OCI-LY1 (cell line): ENCODE results near the gene PADI1.

Source experiments
- H2AFZ ChIP-seq: fragments of 200-600 bp; sonication (generic), shearing (Covaris generic); 2 replicates; pipeline ENCODE4 v1.6.0; 2014; ENCODE audit warnings: antibody characterized with exemption, mild to moderate bottlenecking, low read length
- H3F3A ChIP-seq: fragments of 200-600 bp; sonication (generic), shearing (Covaris generic); 2 replicates; pipeline ENCODE4 v1.6.0; 2014; ENCODE audit warnings: mild to moderate bottlenecking, antibody characterized with exemption, low read length, moderate library complexity; ENCODE audit not compliant: insufficient read depth
- H3K27ac ChIP-seq: fragments of 200-600 bp; sonication (generic); 2 replicates; pipeline ENCODE4 v1.5.1; 2014; ENCODE audit warnings: low read length, mixed run types, mild to moderate bottlenecking, low read depth; ENCODE audit not compliant: poor library complexity, severe bottlenecking
- H3K27me3 ChIP-seq: fragments of 200-600 bp; sonication (generic); 2 replicates; pipeline ENCODE4 v1.6.0; 2014; ENCODE audit warnings: antibody characterized with exemption, mild to moderate bottlenecking, low read length, moderate library complexity; ENCODE audit not compliant: insufficient read depth
- H3K36me3 ChIP-seq: fragments of 200-600 bp; sonication (generic); 2 replicates; pipeline ENCODE4 v1.6.1; 2014; ENCODE audit warnings: mild to moderate bottlenecking, antibody characterized with exemption, low read length, moderate library complexity, mixed read lengths; ENCODE audit not compliant: insufficient read depth
- H3K4me1 ChIP-seq: fragments of 200-600 bp; sonication (generic); 2 replicates; pipeline ENCODE4 v1.5.1; 2014; ENCODE audit warnings: mild to moderate bottlenecking, low read length, moderate library complexity; ENCODE audit not compliant: insufficient read depth, severe bottlenecking
- H3K4me2 ChIP-seq: fragments of 200-600 bp; sonication (generic), shearing (Covaris generic); 2 replicates; pipeline ENCODE4 v1.6.1; 2014; ENCODE audit warnings: low read length
- H3K4me3 ChIP-seq: fragments of 200-600 bp; sonication (generic); 2 replicates; pipeline ENCODE4 v1.5.1; 2014; ENCODE audit warnings: low read length, low read depth, mild to moderate bottlenecking, mixed read lengths; ENCODE audit not compliant: poor library complexity, severe bottlenecking
- H3K79me2 ChIP-seq: fragments of 200-600 bp; shearing (Covaris generic); 2 replicates; pipeline ENCODE4 v1.6.1; 2016; ENCODE audit warnings: mixed run types, low read length, mixed read lengths; ENCODE audit not compliant: insufficient read depth
- H3K9ac ChIP-seq: fragments of 200-600 bp; sonication (generic), shearing (Covaris generic); 2 replicates; pipeline ENCODE4 v1.6.1; 2014; ENCODE audit warnings: mild to moderate bottlenecking, low read length, mixed read lengths
- H3K9me2 ChIP-seq: fragments of 200-600 bp; sonication (generic), shearing (Covaris generic); 2 replicates; pipeline ENCODE4 v1.6.1; 2014; ENCODE audit warnings: low read depth, mild to moderate bottlenecking, low read length, mixed read lengths
- H3K9me3 ChIP-seq: fragments of 200-600 bp; shearing (Covaris generic); 2 replicates; pipeline ENCODE4 v1.6.1; 2014; ENCODE audit warnings: low read length, mixed read lengths
- H4K20me1 ChIP-seq: fragments of 200-600 bp; sonication (generic), shearing (Covaris generic); 2 replicates; pipeline ENCODE4 v1.6.0; 2016; ENCODE audit warnings: mild to moderate bottlenecking, low read length; ENCODE audit not compliant: insufficient read depth
- EZH2 ChIP-seq: fragments of 200-600 bp; sonication (generic), shearing (Covaris generic); IDR thresholded peaks from 2 replicates; pipeline ENCODE4 v1.8.0; 2017; ENCODE audit warnings: borderline replicate concordance, mixed run types, mild to moderate bottlenecking, antibody characterized with exemption, low read length, moderate library complexity, mixed read lengths
- TF ChIP-seq, protein P1 (sequence below): fragments of 200-600 bp; sonication (generic), shearing (Covaris generic); IDR thresholded peaks from 2 replicates; pipeline ENCODE4 v1.5.1; 2017; ENCODE audit warnings: mild to moderate bottlenecking, antibody characterized with exemption, low read length, moderate library complexity, mixed read lengths

PADI1 gene

DNA sequence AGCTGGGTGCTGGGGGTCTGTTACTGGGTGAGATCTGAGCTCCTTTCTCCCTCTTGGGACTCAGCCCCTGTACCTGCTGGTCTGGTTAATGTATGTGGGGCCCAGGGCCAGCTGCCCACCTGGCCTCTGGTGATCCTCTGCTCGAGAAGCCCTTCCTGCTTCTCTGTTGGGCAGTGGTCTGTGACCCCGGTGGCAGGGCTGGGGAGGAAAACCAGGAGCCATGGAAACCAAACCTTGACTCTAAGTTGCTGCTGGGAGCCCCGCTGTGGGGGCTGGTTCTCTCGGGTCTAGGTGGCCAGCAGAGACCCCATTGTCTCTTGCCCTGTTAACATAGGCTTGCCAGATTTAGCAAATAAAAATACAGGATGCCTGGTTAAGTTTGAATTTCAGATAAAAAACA lies 1.3 kb downstream of the PADI1 start:
- H3K4me3 ChIP-seq: no peak overlapping the region
- no peak overlapping the region for H3K9ac ChIP-seq
- no peaks in the 10 kb centered on the region for H3K36me3 ChIP-seq
- no peaks in the 10 kb centered on the region for H3K9me3 ChIP-seq
- H3K79me2 ChIP-seq: no peaks in the 10 kb centered on the region
- no peak overlapping the region for H3K27ac ChIP-seq
- no peak overlapping the region for H2AFZ ChIP-seq
- no peaks in the 10 kb centered on the region for H4K20me1 ChIP-seq
- H3K4me1 ChIP-seq: no peaks in the 10 kb centered on the region
- H3K27me3 ChIP-seq: no peaks in the 10 kb centered on the region
- no peak for TF ChIP-seq EZH2
- TF ChIP-seq, protein P1, sequence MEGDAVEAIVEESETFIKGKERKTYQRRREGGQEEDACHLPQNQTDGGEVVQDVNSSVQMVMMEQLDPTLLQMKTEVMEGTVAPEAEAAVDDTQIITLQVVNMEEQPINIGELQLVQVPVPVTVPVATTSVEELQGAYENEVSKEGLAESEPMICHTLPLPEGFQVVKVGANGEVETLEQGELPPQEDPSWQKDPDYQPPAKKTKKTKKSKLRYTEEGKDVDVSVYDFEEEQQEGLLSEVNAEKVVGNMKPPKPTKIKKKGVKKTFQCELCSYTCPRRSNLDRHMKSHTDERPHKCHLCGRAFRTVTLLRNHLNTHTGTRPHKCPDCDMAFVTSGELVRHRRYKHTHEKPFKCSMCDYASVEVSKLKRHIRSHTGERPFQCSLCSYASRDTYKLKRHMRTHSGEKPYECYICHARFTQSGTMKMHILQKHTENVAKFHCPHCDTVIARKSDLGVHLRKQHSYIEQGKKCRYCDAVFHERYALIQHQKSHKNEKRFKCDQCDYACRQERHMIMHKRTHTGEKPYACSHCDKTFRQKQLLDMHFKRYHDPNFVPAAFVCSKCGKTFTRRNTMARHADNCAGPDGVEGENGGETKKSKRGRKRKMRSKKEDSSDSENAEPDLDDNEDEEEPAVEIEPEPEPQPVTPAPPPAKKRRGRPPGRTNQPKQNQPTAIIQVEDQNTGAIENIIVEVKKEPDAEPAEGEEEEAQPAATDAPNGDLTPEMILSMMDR: no peak
- no peak overlapping the region for H3K4me2 ChIP-seq
- no peaks in the 10 kb centered on the region for H3F3A ChIP-seq
- no peaks in the 10 kb centered on the region for H3K9me2 ChIP-seq

DNA sequence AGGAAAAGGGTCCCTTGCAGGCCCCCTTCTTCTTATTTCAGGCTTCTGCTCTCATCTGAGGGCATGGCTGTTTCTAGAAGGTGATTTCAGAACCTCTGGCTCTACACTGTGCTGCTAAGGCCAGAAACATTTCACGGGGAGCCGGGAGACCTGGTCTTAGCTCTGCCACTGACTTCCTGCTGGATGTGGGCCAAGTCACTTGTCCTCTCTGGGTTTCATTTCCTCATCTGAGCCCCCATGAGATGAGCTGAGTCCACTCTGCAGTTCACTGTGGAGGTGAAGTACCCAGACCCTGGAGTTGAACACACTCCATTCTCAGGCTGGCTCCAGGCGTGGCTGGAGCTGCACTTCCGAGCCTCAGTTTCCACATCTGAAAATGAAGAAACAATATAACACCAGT lies 2.1 kb downstream of the PADI1 start:
- no peaks in the 10 kb centered on the region for H3K4me1 ChIP-seq
- H3K9me3 ChIP-seq: no peaks in the 10 kb centered on the region
- H3K27me3 ChIP-seq: no peaks in the 10 kb centered on the region
- no peaks in the 10 kb centered on the region for H3K36me3 ChIP-seq
- no peak overlapping the region for H2AFZ ChIP-seq
- no peak overlapping the region for H3K4me3 ChIP-seq
- no peaks in the 10 kb centered on the region for H3F3A ChIP-seq
- H4K20me1 ChIP-seq: no peaks in the 10 kb centered on the region
- H3K79me2 ChIP-seq: no peaks in the 10 kb centered on the region
- H3K4me2 ChIP-seq: no peak overlapping the region
- no peaks in the 10 kb centered on the region for H3K9me2 ChIP-seq
- H3K9ac ChIP-seq: no peak overlapping the region
- no peak overlapping the region for H3K27ac ChIP-seq
- TF ChIP-seq EZH2: no peak

DNA sequence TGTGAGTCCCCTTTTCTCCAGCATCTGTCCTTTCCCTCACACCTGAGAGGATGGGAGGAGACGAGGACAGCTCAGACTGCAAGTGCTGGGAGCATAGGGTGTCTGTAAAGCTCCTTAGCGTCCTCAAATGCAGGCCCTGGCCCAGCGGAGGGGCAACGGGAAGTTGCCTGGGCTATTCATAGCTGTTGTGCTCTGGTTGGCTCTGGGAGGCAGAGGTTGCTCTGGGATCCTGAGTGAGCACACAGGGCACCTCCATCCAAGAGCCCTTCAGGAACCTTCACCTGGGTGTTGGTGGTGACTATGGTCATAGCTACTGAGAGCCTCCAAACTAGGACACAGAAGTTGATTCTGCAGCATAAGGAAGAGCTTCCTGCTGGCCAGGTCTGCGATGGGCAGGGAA lies 2.6 kb downstream of the PADI1 start:
- no peak for TF ChIP-seq EZH2
- TF ChIP-seq, protein P1: no peak
- Histone ChIP-seq H3K27ac (no peak overlapping the region), H3K27me3 (no peaks in the 10 kb centered on the region), H3K36me3 (no peaks in the 10 kb centered on the region), H3K4me2 (no peak overlapping the region), H3K4me3 (no peak overlapping the region), H3K9me2 (no peaks in the 10 kb centered on the region), H3K4me1 (no peaks in the 10 kb centered on the region), H3K79me2 (no peaks in the 10 kb centered on the region), H3F3A (no peaks in the 10 kb centered on the region), H4K20me1 (no peaks in the 10 kb centered on the region), H3K9me3 (no peaks in the 10 kb centered on the region), H3K9ac (no peak overlapping the region), H2AFZ (no peak overlapping the region)

DNA sequence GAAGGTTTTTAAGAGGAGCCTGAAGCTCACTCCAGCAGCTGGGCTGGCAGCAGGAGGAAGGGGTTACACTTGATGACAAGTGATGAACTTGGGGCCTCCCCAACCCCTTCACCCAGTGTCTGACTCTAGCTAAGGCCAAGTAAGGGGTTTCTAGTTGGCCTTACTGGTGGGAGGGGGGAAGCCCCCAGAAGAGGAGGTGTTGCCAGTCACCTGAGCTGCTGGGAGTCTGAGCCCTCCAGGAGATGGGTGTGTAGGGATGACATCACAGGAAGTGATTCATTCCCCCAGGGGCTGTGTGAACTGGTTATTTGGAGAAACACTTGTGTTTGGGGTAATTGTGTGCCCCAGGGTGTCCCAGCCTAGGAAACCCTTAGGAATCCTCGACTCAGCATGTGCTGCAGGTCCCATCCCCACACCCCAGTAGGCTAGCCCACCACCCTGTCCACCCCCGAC lies 3.1 kb downstream of the PADI1 start:
- Histone ChIP-seq H3K27ac (no peak overlapping the region), H3K4me1 (no peaks in the 10 kb centered on the region), H3K79me2 (no peaks in the 10 kb centered on the region), H3K27me3 (no peaks in the 10 kb centered on the region), H3F3A (no peaks in the 10 kb centered on the region), H3K9ac (no peak overlapping the region), H3K4me3 (no peak overlapping the region), H2AFZ (no peak overlapping the region), H4K20me1 (no peaks in the 10 kb centered on the region), H3K4me2 (no peak overlapping the region), H3K36me3 (no peaks in the 10 kb centered on the region), H3K9me3 (no peaks in the 10 kb centered on the region), H3K9me2 (no peaks in the 10 kb centered on the region)
- TF ChIP-seq, protein P1: no peak
- TF ChIP-seq EZH2: no peak
